H1 (cell line): ENCODE results near the gene PLBD1. TPM values are rescaled to one million over a fixed set of nuclear protein-coding genes. Genes with fewer than 3 reads are reported as not detected.

ENCODE experiments used
- CHD7 ChIP-seq: fragments of 300-600 bp; sonication (generic); IDR thresholded peaks from 2 replicates; pipeline ENCODE4 v1.7.1; 2012; ENCODE audit warnings: low read length, moderate library complexity, mild to moderate bottlenecking, inconsistent platforms; ENCODE audit not compliant: insufficient replicate concordance
- KDM4A ChIP-seq: IDR thresholded peaks from one replicate; pipeline ENCODE4 v1.7.1; 2012; ENCODE audit warnings: low read depth, mild to moderate bottlenecking, moderate library complexity, low read length, inconsistent platforms; ENCODE audit not compliant: severe bottlenecking
- NANOG ChIP-seq: IDR thresholded peaks from 2 replicates; pipeline ENCODE4 v1.6.1; 2011; ENCODE audit warnings: low read length, low read depth, mild to moderate bottlenecking, inconsistent platforms; ENCODE audit not compliant: insufficient read depth, poor library complexity, severe bottlenecking
- polyA plus RNA-seq, 7 experiments: library from polyadenylated mRNA; depleted of rRNA in 3 of 7; stranded (reverse) in 5 of 7; unstranded in 2 of 7; fragments of >200 nt in 5 of 7; fragments of 200-250 nt in 2 of 7; gene quantifications; 1 replicate in 5 of 7; 2 replicates in 1 of 7; 4 replicates in 1 of 7; pipeline versions ENCODE4 v1.2.1 to v1.2.3, GENCODE V29; 2011 to 2013; ENCODE audit warnings: missing spikeins in 2 of 7, mixed read lengths in 2 of 7
- total RNA-seq: library from RNA; stranded (reverse); fragmentation: NEBNext Ultra II Directional; extraction: Animal tissue kit (Norgen Biotek cat#: 25700); gene quantifications from 2 replicates; pipeline ENCODE4 v1.2.1, GENCODE V29; 2021

The PLBD1 gene
- total and polyA plus RNA-seq, 2 of the 8 experiments (the other 6 are each of a cell fraction or from before 2014, with no cell fraction given): 6.3 to 12.3 TPM

GRCh38 chr12:14547571-14547970 is 20.1 kb downstream of the PLBD1 start (continued):
- TF ChIP-seq CHD7: no peak
- no peak for TF ChIP-seq KDM4A
- no peak for TF ChIP-seq NANOG
- TF ChIP-seq, all 59 proteins: peak for 0
